Dedifferentiated amniotic fluid mesenchymal stem cell (primary cell): ENCODE results near the gene AJUBA.
"Not testable (repeated sequence)": the region's sequence is repeated elsewhere in the genome, so short reads cannot be mapped to it uniquely, and the experiment has no call there.

ENCODE experiments used
- DNase-seq: peaks from one replicate; pipeline ENCODE4 v3.0.0-alpha.2; 2016; ENCODE audit errors: extremely low spot score

The AJUBA gene

GRCh38 chr14:23006544-23007419 lies 24.4 kb upstream of the AJUBA start:
- DNase-seq = peak; percentile 98

- DNase-seq = no peak
These were observed 23.8 kb upstream of the AJUBA start for GRCh38 chr14:23006188-23006534.

GRCh38 chr14:23005451-23006187 lies 23.3 kb upstream of the AJUBA start:
- DNase-seq = no peak

GRCh38 chr14:23004274-23004673 lies 21.9 kb upstream of the AJUBA start:
- DNase-seq = not testable (repeated sequence)

GRCh38 chr14:23002592-23002991 lies 20.2 kb upstream of the AJUBA start:
- DNase-seq = no peak

GRCh38 chr14:23000860-23001259 lies 18.5 kb upstream of the AJUBA start:
- no peak for DNase-seq

GRCh38 chr14:22998329-22999012 lies 16.1 kb upstream of the AJUBA start:
- DNase-seq = no peak

GRCh38 chr14:22997676-22998323 lies 15.4 kb upstream of the AJUBA start:
- DNase-seq = no peak

- DNase-seq = no peak
These were observed 14.7 kb upstream of the AJUBA start for GRCh38 chr14:22996768-22997654.

GRCh38 chr14:22995889-22996625 lies 13.7 kb upstream of the AJUBA start:
- no peak for DNase-seq

GRCh38 chr14:22994762-22995275 lies 12.5 kb upstream of the AJUBA start:
- DNase-seq = no peak

GRCh38 chr14:22993517-22993916 lies 11.2 kb upstream of the AJUBA start:
- no peak for DNase-seq

GRCh38 chr14:22991852-22992251 lies 9.5 kb upstream of the AJUBA start:
- no peak for DNase-seq

- no peak for DNase-seq
These were observed 4.9 kb upstream of the AJUBA start for GRCh38 chr14:22987291-22987690.

GRCh38 chr14:22986508-22987054 lies 4.2 kb upstream of the AJUBA start:
- peak; percentile 81 for DNase-seq

- no peak for DNase-seq
These were observed 3.6 kb upstream of the AJUBA start for GRCh38 chr14:22985894-22986507.

GRCh38 chr14:22984959-22985658 lies 2.8 kb upstream of the AJUBA start:
- DNase-seq = no peak

GRCh38 chr14:22981876-22982476 lies 375 bp downstream of the AJUBA start:
- DNase-seq = no peak
